Natural killer cell (primary cell): ENCODE measurements around the gene TBX18. TPM values are rescaled to one million over a fixed set of nuclear protein-coding genes. Genes with fewer than 3 reads are reported as not detected.

Experiments
- ATAC-seq, 3 donors: fragments of 150-1000 bp in 2 of 3; fragments of 200-7000 bp in 1 of 3; cut with Tn5 transposase; 1 replicate in 1 of 3; 2 replicates in 2 of 3; pipeline ENCODE4 v1.10.0; 2021; ENCODE audit warnings: mild to moderate bottlenecking in 2 of 3, moderate library complexity in 2 of 3
- DNase-seq, 2 donors: peaks; one replicate each; pipeline versions ENCODE4 v3.0.0 to v3.0.0-alpha.2; 2013 to 2021; ENCODE audit warnings: mixed read lengths in 1 of 2
- H3K27ac ChIP-seq: one replicate; pipeline ENCODE4 v1.5.1; 2013; ENCODE audit warnings: mild to moderate bottlenecking, low read length
- H3K27me3 ChIP-seq: one replicate; pipeline ENCODE4 v1.6.1; 2013; ENCODE audit warnings: low read length; ENCODE audit not compliant: control insufficient read depth, insufficient read depth
- H3K36me3 ChIP-seq: one replicate; pipeline ENCODE4 v1.6.1; 2013; ENCODE audit warnings: low read length; ENCODE audit not compliant: control insufficient read depth, insufficient read depth
- H3K4me1 ChIP-seq: one replicate; pipeline ENCODE4 v1.6.1; 2013; ENCODE audit warnings: low read length; ENCODE audit not compliant: control insufficient read depth, insufficient read depth
- H3K4me3 ChIP-seq: one replicate; pipeline ENCODE4 v1.5.1; 2013; ENCODE audit warnings: low read length
- H3K9me3 ChIP-seq: one replicate; pipeline ENCODE4 v1.6.1; 2013; ENCODE audit warnings: low read length; ENCODE audit not compliant: control insufficient read depth, insufficient read depth
- H3K27ac Mint-ChIP-seq, 2 donors: one replicate each; pipeline ENCODE4 v1.8.0; 2022; ENCODE audit warnings: mild to moderate bottlenecking in 2 of 2, mixed read lengths in 2 of 2, moderate library complexity in 1 of 2
- H3K27me3 Mint-ChIP-seq, 2 donors: one replicate each; pipeline ENCODE4 v1.8.0; 2022; ENCODE audit warnings: low read depth in 2 of 2, mixed read lengths in 2 of 2
- H3K36me3 Mint-ChIP-seq: one replicate; pipeline ENCODE4 v1.8.0; 2022; ENCODE audit warnings: mixed read lengths
- H3K4me1 Mint-ChIP-seq, 2 donors: one replicate each; pipeline ENCODE4 v1.8.0; 2022; ENCODE audit warnings: mixed read lengths in 2 of 2
- H3K4me3 Mint-ChIP-seq: one replicate; pipeline ENCODE4 v1.8.0; 2022; ENCODE audit warnings: mild to moderate bottlenecking, moderate library complexity, mixed read lengths
- H3K9me3 Mint-ChIP-seq, 2 donors: one replicate each; pipeline ENCODE4 v1.8.0; 2022; ENCODE audit warnings: mixed read lengths in 2 of 2
- CTCF ChIP-seq: fragments of 200-600 bp; IDR thresholded peaks from one replicate; pipeline ENCODE4 v1.8.0; 2022; ENCODE audit warnings: antibody characterized with exemption
- WGBS: methylation state at CpG from one replicate; pipeline ENCODE4 v1.1.7; 2013; ENCODE audit warnings: missing lambda C conversion rate; ENCODE audit not compliant: insufficient coverage; 5-methylcytosine and 5-hydroxymethylcytosine counted together
- intact Hi-C: fragments of 100-400 bp; cut with micrococcal nuclease; formaldehyde crosslinking; loops from one replicate; pipeline ENCODE4 v1.14.2; 2022
- total RNA-seq, 4 donors: library from RNA; stranded (reverse); fragments of 120-200 nt in 1 of 4; gene quantifications; one replicate each; pipeline versions ENCODE4 v1.2.3 to v1.2.4, GENCODE V29; 2013 to 2022

TBX18 gene
- total RNA-seq, 3 donors from 2014 or later (not counting 1 experiment from before 2014, with no cell fraction given) = not detected

DNA sequence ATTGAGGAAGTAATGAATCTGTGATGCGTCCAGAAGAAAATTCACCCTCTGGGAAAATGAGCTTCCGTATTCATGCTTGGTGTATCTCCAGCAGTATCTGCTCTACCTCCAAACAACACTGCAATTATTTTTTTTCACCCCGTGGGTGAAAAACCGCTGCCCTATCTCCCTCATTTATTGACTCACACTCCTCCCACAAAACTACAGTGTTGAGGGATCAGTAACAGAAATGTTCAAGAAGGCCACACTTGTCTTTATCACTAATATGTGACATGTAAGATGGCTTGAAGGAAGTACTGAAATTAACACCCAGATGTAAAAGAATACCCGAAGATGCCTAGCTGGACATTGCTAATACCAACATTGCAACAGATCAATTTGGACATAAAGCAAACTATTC is 4.9 kb upstream of the TBX18 start:
- H3K27ac Mint-ChIP-seq = no peak overlapping the region
- peaks cover 7% of the 10 kb centered on the region for H3K4me1 ChIP-seq
- peaks cover 35% of the 10 kb centered on the region for H3K36me3 Mint-ChIP-seq
- peaks cover 60% of the 10 kb centered on the region for H3K27me3 ChIP-seq
- no peak overlapping the region for H3K4me3 ChIP-seq
- H3K27ac ChIP-seq = no peak overlapping the region
- peaks cover 18% of the 10 kb centered on the region for H3K9me3 ChIP-seq
- intact Hi-C loops = no loop called here
- no peaks in the 10 kb centered on the region for H3K36me3 ChIP-seq
- peaks cover 2% of the 10 kb centered on the region in 2 donors for H3K9me3 Mint-ChIP-seq
- 8% methylated on average over 4 of the region's 5 CpGs for WGBS
- H3K27me3 Mint-ChIP-seq = peaks cover 61 to 70% of the 10 kb centered on the region in 2 donors
- no peak overlapping the region for H3K4me3 Mint-ChIP-seq
- TF ChIP-seq CTCF = no peak
- ATAC-seq (no peak), DNase-seq (no peak)
- H3K4me1 Mint-ChIP-seq = no peaks in the 10 kb centered on the region

DNA sequence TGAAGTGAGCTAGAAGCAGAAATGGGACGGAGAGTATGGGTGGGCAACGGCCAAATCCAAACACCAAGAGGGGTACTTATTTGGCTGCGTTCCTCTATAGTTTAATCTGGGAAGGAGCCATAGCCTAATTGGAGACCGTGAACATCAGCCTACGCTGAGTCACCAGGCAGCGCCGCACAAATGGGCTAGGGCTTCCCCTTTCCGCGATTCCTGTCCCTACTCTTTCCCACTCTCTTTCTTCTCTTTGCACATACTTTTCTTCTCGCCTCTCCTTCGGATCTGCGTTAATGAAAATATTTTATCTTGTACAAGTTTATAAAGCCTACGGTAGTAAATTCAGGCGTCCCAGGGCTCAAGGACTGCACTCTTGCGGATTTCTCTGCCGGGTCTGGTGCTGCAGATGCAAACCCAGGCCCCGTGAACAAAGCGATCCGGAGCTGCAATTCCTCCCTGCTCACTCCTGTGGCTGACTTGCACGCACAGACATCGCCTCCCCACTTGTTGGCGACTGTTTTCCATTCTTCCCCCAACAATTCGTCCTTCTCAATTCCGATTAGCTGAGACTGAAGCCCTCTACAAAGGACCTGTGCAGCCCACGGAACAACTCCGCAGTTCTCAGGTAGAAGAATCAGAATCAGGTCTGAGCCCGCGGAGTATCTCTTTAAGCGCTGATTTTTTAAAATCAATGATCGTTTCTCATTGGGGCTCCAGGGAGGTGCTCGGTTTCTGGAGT is 4.2 kb upstream of the TBX18 start:
- TF ChIP-seq CTCF = no peak
- WGBS = 7% methylated on average over 29 of the region's 31 CpGs
- peaks cover 9% of the 10 kb centered on the region for H3K4me1 ChIP-seq
- no peak overlapping the region for H3K4me3 Mint-ChIP-seq
- DNase-seq (no peak), ATAC-seq (no peak)
- peaks cover 2% of the 10 kb centered on the region in 2 donors for H3K9me3 Mint-ChIP-seq
- H3K36me3 Mint-ChIP-seq = peaks cover 37% of the 10 kb centered on the region
- peaks cover 57% of the 10 kb centered on the region for H3K27me3 ChIP-seq
- H3K4me1 Mint-ChIP-seq = no peaks in the 10 kb centered on the region
- H3K27ac Mint-ChIP-seq = no peak overlapping the region
- H3K4me3 ChIP-seq = no peak overlapping the region
- intact Hi-C loops = no loop called here
- H3K9me3 ChIP-seq = peaks cover 18% of the 10 kb centered on the region
- H3K36me3 ChIP-seq = no peaks in the 10 kb centered on the region
- peaks cover 61 to 73% of the 10 kb centered on the region in 2 donors for H3K27me3 Mint-ChIP-seq
- H3K27ac ChIP-seq = no peak overlapping the region

DNA sequence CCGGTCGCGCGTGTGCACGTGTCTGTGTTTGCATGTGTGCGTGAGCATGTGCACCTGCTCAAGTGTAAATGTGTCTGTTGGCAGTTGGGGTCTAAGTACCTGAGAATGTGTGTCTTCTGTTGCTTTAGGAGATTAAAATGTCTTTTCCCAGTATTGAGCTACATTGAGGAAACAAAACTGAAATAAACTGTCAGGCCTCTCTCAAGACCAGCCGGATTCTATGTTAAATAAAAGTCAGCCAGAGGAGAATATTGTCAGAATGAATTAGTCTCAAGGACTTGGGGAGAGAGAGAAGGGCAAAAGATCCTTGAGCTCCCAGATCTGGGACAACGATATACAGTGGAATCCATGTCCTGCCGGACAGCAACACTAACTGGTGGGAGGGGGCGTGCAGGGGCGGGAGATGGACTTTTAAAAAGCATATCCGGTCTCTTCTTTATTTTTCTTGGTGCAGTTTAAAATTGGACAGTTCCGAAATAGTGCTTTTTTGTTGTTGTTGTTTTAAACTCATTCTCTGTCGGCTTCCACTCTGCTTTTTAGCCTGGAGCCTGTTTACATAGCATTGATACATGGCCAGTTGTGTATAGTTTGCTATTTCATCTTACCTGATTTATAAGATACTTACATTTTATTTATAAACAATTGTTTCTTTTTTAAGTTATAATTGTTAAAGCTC is 3.3 kb upstream of the TBX18 start:
- H3K4me1 Mint-ChIP-seq = no peaks in the 10 kb centered on the region
- Histone ChIP-seq H3K4me3 (no peak overlapping the region), H3K9me3 (peaks cover 21% of the 10 kb centered on the region), H3K4me1 (peaks cover 9% of the 10 kb centered on the region), H3K27me3 (peaks cover 60% of the 10 kb centered on the region), H3K36me3 (no peaks in the 10 kb centered on the region), H3K27ac (no peak overlapping the region)
- 13% methylated on average over 14 of the region's 14 CpGs for WGBS
- peaks cover 2% of the 10 kb centered on the region in 2 donors for H3K9me3 Mint-ChIP-seq
- ATAC-seq (no peak), DNase-seq (no peak)
- peaks cover 59 to 68% of the 10 kb centered on the region in 2 donors for H3K27me3 Mint-ChIP-seq
- no peak overlapping the region for H3K4me3 Mint-ChIP-seq
- intact Hi-C loops = no loop called here
- no peak for TF ChIP-seq CTCF
- no peak overlapping the region for H3K27ac Mint-ChIP-seq
- peaks cover 37% of the 10 kb centered on the region for H3K36me3 Mint-ChIP-seq
